GM12872 (cell line): ENCODE data around the gene PRND.

ENCODE experiments used
- CTCF ChIP-seq: IDR thresholded peaks from 3 replicates; pipeline ENCODE4 v1.5.1; 2011; ENCODE audit warnings: low read depth, mild to moderate bottlenecking, low read length, moderate library complexity; ENCODE audit not compliant: insufficient read depth

Gene PRND

DNA sequence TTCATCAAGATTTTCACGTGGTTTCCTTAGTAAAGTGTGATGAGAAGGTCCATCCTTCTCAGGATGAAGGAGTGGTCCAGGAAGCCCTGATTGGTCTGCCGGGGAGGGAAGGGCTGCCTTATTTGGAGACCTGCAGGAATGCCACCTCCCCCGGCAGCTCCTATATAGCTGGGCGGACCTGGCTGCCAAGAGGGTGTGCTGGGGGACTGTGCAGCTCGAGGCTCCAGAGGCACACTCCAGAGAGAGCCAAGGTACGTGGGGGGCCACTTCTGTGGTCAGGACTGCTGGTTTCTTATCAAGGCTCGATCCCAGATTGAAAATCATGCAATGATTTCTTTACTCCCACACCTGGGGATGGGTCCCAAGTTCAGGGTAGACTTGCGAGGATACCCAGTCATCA is at the start of gene PRND:
PRND (plus strand) TSS at position 191 of the 400 bp plus-strand sequence. CDS start 2,643 bp downstream, outside the sequence.
- no peak for TF ChIP-seq CTCF

- no peak for TF ChIP-seq CTCF
Observed at GRCh38 chr20:4672948-4673347, 48.8 kb upstream of the PRND start.

DNA sequence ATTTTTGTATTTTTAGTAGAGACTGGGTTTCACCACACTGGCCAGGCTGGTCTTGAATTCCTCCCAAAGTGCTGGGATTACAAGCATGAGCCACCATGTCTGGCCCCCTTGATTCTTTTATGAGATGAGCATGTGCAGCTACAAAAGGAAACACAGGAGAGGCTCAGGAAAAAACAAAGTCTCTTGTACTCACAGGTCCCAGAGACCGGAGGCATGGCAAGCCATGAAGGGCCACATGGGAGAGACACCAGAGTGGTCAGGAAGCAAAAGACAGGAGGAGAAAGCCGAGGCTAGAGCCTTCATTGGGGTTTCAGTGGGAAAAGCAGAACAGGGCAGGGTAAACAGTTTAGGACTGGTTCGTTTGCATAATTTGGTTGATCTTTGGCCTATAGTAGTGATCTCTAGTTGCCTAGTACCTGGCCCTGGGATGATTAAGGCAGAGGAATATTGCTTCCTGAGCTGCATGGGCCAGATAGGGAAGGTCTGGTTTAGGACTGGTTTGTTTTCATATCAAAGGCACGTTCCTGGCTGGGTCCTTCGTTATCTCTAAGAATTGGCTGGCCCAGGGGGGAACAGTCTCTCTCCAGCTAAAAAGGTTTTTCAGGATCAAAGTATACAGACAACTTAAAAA is 48.2 kb upstream of the PRND start:
- no peak for TF ChIP-seq CTCF

DNA sequence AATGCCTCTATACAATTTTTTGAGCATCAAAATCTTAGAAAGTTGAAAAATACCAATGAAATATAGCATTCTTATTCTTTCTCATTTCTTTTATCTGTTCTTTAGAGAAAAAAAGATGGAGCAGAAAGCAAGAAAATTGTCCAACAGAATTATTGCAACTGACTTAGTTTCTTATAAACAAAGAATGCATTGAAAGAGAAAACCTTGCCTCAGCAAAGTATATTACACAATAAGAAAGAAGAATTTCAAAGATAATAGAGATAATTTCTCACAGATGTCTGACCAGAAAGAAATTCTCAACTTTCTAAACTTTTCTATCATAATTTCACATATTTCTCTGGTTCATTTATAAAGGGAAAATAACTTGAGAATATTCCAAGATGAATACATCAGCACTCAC is 47.0 kb upstream of the PRND start:
- TF ChIP-seq CTCF: no peak

DNA sequence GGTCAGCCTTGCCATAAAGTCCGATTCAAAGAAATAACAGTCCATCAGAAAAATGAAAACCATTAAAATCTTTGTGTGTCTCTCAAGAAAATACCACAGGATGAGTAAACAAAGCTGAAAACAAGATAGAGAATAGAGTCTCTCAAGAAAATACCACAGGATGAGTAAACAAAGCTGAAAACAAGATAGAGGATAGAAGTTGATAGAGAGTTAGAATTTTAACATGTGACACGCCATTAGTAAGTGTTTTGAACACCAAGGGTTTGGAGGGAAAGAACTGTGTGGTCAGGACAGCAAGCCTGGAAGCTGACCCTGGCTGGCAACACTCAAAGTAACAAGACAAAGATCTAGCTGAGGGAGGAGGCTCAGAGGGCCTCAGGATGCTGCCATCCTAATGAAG is 43.9 kb upstream of the PRND start:
- no peak for TF ChIP-seq CTCF

DNA sequence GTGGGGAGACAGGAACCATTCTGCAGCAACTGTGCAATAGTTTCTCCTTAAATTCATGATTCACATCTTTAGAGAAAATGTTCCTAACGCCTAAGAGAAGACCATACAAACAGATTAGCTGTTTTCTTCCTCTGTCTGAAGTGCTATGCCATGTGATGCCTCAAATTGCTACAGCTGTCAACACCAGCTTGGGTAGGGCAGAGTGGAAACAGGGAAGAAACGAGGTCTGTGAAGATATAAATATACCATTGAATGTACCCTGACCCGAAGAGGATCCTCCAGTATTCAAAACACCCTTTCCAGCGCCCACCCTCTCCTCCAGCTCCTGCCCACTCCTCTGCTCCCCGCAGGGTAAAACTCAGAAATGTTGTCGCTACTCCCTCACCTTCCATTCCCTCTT is 40.3 kb upstream of the PRND start:
- TF ChIP-seq CTCF: no peak

GRCh38 chr20:4681991-4682401 is 39.7 kb upstream of the PRND start:
- no peak for TF ChIP-seq CTCF

- no peak for TF ChIP-seq CTCF
Observed at GRCh38 chr20:4682682-4683081, 39.0 kb upstream of the PRND start.
